ENCODE measurements around the gene ZNF526. TPM values are rescaled to one million over a fixed set of nuclear protein-coding genes. Genes with fewer than 3 reads are reported as not detected.

Gene ZNF526
- polyA plus RNA-seq, 1 donor from 2014 or later: 2.1 TPM

DNA sequence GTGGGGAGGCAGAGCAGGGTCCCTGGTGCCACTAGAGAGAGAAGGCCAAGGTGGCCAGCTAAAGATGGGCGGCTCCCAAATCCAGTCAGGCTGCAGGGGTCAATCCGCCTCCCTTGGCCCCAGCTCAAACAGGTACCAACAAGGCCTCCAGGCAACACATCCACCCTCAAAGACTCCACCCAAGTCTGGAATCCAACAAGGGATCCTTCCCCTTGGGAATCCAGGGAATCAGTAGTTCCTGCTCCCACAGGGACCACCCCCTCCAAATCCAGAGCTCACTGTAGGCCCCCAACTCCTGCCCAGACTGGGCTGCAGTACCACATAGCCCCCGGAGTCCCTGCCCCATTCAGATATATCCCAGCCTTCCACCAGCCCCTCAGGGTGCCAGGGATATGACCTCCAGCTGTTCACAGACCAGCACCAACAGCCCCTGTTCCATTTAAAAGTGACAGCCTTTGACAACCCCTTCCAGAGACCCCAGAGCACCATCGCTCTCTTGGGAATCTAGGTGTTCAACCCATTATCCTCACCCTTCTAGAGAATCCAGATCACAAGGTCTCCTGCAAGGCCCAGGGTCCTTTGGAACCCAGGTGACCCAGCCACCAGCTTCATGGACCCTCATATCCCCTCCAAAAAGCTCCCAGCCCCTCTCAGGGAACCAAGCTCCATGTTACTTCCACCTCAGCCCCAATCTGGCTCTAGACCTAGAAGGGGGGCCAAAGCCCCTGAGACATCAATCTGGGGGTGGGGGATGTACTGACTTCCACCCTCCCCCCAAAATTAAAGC is 31.7 kb downstream of the ZNF526 start:
- H3K9me2 ChIP-seq (ENCODE audit: insufficient read depth, low read length): no peaks in the 10 kb centered on the region
- no peak overlapping the region for H2AFZ ChIP-seq (ENCODE audit: low read depth, low read length)
- H4K20me1 ChIP-seq (ENCODE audit: insufficient read depth): no peaks in the 10 kb centered on the region
- H3K4me3 ChIP-seq (ENCODE audit: low read length): peak overlapping the region; percentile 97
- H3F3A ChIP-seq (ENCODE audit: insufficient read depth, low read length, poor library complexity, severe bottlenecking): no peaks in the 10 kb centered on the region
- H3K36me3 ChIP-seq (ENCODE audit: insufficient read depth, low read length): no peaks in the 10 kb centered on the region
- H3K9me3 ChIP-seq (ENCODE audit: low read length): no peaks in the 10 kb centered on the region
- no peak overlapping the region for H3K9ac ChIP-seq (ENCODE audit: low read length)
- no peak overlapping the region for H3K27ac ChIP-seq (ENCODE audit: low read length)
- TF ChIP-seq REST (IDR thresholded peaks at IDR 0.05; ENCODE audit: borderline replicate concordance) (no peak), RAD21 (conservative IDR thresholded peaks at IDR 0.05) (no peak)
- H3K27me3 ChIP-seq (ENCODE audit: insufficient read depth, low read depth, low read length): no peaks in the 10 kb centered on the region
- no peak overlapping the region for H3K4me2 ChIP-seq (ENCODE audit: low read length)
- peaks cover 20% of the 10 kb centered on the region for H3K79me2 ChIP-seq (replicated peaks; ENCODE audit: insufficient read depth, low read length)

GRCh38 chr19:42252365-42253244 is 32.5 kb downstream of the ZNF526 start:
- Histone ChIP-seq H3K79me2 (replicated peaks; ENCODE audit: insufficient read depth, low read length) (peaks cover 20% of the 10 kb centered on the region), H3K9me2 (ENCODE audit: insufficient read depth, low read length) (no peaks in the 10 kb centered on the region), H3K27me3 (ENCODE audit: insufficient read depth, low read depth, low read length) (no peaks in the 10 kb centered on the region), H3K36me3 (ENCODE audit: insufficient read depth, low read length) (no peaks in the 10 kb centered on the region), H2AFZ (ENCODE audit: low read depth, low read length) (no peak overlapping the region), H3K27ac (ENCODE audit: low read length) (peak overlapping the region; percentile 65), H3K4me3 (ENCODE audit: low read length) (peak overlapping the region; percentile 97), H3K4me2 (ENCODE audit: low read length) (peak overlapping the region; percentile 82), H3K9ac (ENCODE audit: low read length) (peak overlapping the region; percentile 71), H3F3A (ENCODE audit: insufficient read depth, low read length, poor library complexity, severe bottlenecking) (no peaks in the 10 kb centered on the region), H3K9me3 (ENCODE audit: low read length) (no peaks in the 10 kb centered on the region), H4K20me1 (ENCODE audit: insufficient read depth) (no peaks in the 10 kb centered on the region)
- no peak for TF ChIP-seq SMC3 (conservative IDR thresholded peaks at IDR 0.05; ENCODE audit: poor library complexity)
- peak; percentile 24 for TF ChIP-seq POLR2AphosphoS5 (IDR thresholded peaks at IDR 0.05)
- peak; percentile 53 for TF ChIP-seq MXI1 (conservative IDR thresholded peaks at IDR 0.05; ENCODE audit: poor library complexity, severe bottlenecking)

- no peaks in the 10 kb centered on the region for H3F3A ChIP-seq (ENCODE audit: insufficient read depth, low read length, poor library complexity, severe bottlenecking)
- H3K4me3 ChIP-seq (ENCODE audit: low read length): peak overlapping the region; percentile 97
- no peaks in the 10 kb centered on the region for H3K9me2 ChIP-seq (ENCODE audit: insufficient read depth, low read length)
- no peaks in the 10 kb centered on the region for H4K20me1 ChIP-seq (ENCODE audit: insufficient read depth)
- peak overlapping the region; percentile 65 for H3K27ac ChIP-seq (ENCODE audit: low read length)
- TF ChIP-seq EZH2 (IDR thresholded peaks at IDR 0.05; ENCODE audit: borderline replicate concordance, insufficient read depth, low read length, poor library complexity, severe bottlenecking): no peak
- no peak for TF ChIP-seq SMC3 (conservative IDR thresholded peaks at IDR 0.05; ENCODE audit: poor library complexity)
- TF ChIP-seq, protein P1, sequence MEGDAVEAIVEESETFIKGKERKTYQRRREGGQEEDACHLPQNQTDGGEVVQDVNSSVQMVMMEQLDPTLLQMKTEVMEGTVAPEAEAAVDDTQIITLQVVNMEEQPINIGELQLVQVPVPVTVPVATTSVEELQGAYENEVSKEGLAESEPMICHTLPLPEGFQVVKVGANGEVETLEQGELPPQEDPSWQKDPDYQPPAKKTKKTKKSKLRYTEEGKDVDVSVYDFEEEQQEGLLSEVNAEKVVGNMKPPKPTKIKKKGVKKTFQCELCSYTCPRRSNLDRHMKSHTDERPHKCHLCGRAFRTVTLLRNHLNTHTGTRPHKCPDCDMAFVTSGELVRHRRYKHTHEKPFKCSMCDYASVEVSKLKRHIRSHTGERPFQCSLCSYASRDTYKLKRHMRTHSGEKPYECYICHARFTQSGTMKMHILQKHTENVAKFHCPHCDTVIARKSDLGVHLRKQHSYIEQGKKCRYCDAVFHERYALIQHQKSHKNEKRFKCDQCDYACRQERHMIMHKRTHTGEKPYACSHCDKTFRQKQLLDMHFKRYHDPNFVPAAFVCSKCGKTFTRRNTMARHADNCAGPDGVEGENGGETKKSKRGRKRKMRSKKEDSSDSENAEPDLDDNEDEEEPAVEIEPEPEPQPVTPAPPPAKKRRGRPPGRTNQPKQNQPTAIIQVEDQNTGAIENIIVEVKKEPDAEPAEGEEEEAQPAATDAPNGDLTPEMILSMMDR (IDR thresholded peaks at IDR 0.05; ENCODE audit: poor library complexity, severe bottlenecking): no peak
- TF ChIP-seq MXI1 (conservative IDR thresholded peaks at IDR 0.05; ENCODE audit: poor library complexity, severe bottlenecking): no peak
- no peak for TF ChIP-seq EP300 (conservative IDR thresholded peaks at IDR 0.05; ENCODE audit: poor library complexity, severe bottlenecking)
- no peak for TF ChIP-seq TAF1 (IDR thresholded peaks at IDR 0.05; ENCODE audit: low read depth)
- TF ChIP-seq REST (IDR thresholded peaks at IDR 0.05; ENCODE audit: borderline replicate concordance): no peak
- H3K4me2 ChIP-seq (ENCODE audit: low read length): peak overlapping the region; percentile 82
- H2AFZ ChIP-seq (ENCODE audit: low read depth, low read length): no peak overlapping the region
- H3K27me3 ChIP-seq (ENCODE audit: insufficient read depth, low read depth, low read length): no peaks in the 10 kb centered on the region
- peak overlapping the region; percentile 87 for H3K9ac ChIP-seq (ENCODE audit: low read length)
- no peaks in the 10 kb centered on the region for H3K9me3 ChIP-seq (ENCODE audit: low read length)
- H3K36me3 ChIP-seq (ENCODE audit: insufficient read depth, low read length): no peaks in the 10 kb centered on the region
- peaks cover 20% of the 10 kb centered on the region for H3K79me2 ChIP-seq (replicated peaks; ENCODE audit: insufficient read depth, low read length)
Measured at GRCh38 chr19:42253245-42254088, 33.4 kb downstream of the ZNF526 start.

All from neural cell (in vitro differentiated cells).